LNCaP clone FGC (cell line): ENCODE measurements around the gene RAB14.

Experiments
- DNase-seq: peaks from one replicate; pipeline ENCODE4 v3.0.0-alpha.2; 2011; ENCODE audit warnings: low read depth
- H3K4me3 ChIP-seq: 2 replicates; pipeline ENCODE4 v1.5.1; 2011; ENCODE audit warnings: mild to moderate bottlenecking, low read depth, low read length, control low read depth
- TF ChIP-seq, protein P1 (sequence below): IDR thresholded peaks from 2 replicates; pipeline ENCODE4 v1.5.1; 2012; ENCODE audit warnings: mild to moderate bottlenecking; ENCODE audit not compliant: control insufficient read depth, insufficient read depth; ENCODE audit errors: extremely low read depth

RAB14 gene

DNA sequence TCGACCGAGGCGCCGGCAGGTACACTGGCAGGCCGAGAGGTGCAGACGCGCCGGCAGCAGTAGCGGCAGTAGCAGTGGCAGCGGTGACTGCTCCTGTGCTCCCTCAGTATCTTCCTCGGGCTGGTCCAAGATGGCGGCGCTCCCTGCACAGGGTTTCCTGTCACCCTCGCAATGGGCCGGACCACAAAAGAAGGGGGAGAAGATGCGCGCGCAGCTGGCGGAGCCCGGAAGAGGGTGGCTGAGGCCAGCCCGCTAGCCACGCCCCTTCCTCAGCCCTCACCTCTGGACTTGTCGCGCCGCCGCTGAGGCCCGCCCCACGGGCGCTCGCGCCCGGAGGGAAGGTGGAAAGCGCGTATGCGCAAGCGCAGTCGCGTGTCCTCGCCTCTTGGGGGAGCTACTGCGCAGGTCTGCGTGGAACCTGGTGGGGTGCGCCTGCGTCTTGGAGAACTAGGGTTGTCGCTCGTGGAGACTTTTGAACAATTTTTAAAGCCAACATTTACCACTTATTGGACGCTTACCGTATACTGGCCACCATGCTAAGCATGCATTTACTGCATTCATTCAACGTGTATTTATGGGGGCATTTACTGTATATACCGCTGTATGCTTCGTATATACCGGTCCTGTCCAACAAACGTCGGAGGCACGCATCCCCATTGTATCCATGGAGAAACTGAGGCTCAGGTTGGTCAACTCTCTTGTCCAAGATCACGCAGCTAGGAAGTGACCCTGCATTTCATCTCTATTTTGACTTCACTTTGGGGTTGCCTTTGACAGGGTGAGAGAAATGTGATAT is at the start of gene RAB14:
Gene RAB14, minus strand, starts transcription at position 132 of the 796 bp plus-strand sequence. CDS start 8,457 bp downstream, outside the sequence.
- H3K4me3 ChIP-seq, result peak within 1 kb of the TSS; percentile 84
- peak; percentile 92 for DNase-seq
- TF ChIP-seq, protein P1, sequence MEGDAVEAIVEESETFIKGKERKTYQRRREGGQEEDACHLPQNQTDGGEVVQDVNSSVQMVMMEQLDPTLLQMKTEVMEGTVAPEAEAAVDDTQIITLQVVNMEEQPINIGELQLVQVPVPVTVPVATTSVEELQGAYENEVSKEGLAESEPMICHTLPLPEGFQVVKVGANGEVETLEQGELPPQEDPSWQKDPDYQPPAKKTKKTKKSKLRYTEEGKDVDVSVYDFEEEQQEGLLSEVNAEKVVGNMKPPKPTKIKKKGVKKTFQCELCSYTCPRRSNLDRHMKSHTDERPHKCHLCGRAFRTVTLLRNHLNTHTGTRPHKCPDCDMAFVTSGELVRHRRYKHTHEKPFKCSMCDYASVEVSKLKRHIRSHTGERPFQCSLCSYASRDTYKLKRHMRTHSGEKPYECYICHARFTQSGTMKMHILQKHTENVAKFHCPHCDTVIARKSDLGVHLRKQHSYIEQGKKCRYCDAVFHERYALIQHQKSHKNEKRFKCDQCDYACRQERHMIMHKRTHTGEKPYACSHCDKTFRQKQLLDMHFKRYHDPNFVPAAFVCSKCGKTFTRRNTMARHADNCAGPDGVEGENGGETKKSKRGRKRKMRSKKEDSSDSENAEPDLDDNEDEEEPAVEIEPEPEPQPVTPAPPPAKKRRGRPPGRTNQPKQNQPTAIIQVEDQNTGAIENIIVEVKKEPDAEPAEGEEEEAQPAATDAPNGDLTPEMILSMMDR, result peak; percentile 72

DNA sequence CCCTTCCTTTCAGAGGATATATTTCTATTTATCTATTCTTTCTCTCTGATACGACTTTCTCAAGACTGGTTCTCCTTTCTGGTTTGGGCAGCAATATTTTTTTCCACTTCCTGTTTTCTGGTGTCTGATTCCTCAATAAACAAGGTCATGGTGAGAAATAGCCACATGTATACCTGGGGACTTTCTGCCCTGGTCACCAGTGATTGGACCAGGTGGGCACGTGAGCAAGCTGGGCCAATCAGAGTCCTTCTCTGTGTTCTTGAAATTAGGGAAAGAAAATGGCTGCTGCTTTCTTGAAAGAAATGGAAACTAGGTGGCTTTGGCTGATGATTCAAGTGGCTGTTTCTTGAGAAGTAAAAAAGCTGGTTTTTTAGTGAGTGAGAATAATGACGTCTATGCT is 47.9 kb upstream of the RAB14 start:
- DNase-seq, result no peak
- no peak overlapping the region for H3K4me3 ChIP-seq
- TF ChIP-seq, protein P1, result no peak

DNA sequence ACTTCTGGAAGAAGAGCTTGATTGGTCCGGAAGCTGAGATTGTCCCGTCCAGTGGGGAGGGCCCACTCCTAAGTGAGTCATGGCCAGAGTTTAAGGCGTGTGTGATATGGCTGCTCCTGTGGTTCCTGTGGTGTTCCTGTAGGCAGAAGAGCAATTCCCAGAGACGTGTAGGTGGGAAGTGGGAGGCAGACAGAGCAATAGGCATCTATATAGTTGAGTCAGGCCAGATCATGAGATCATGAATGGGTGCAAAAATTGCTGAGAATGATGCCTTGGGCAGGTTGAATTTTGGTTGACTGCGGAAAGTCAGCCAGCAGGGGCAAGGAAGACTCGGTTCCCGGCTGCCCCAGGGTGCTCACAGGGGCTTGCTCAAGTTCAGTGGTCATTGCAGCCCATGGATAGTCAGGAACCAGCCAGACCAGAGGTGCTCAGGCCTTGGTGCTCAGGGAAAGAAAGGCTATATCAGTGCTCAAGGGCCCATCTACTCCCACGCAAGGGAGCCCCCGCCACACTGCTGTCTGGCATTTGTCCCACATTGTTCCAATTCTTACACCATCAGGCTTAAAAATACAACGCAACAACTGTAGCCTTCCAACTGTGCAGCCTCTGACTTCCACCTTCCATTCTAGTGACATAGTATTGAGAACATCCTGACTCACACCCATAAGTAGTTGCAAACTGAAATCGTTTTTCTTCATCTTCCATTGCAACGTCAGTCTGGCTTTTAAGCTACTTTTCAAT is 45.3 kb upstream of the RAB14 start:
- TF ChIP-seq, protein P1, result no peak
- DNase-seq, result no peak
- H3K4me3 ChIP-seq, result no peak overlapping the region

DNA sequence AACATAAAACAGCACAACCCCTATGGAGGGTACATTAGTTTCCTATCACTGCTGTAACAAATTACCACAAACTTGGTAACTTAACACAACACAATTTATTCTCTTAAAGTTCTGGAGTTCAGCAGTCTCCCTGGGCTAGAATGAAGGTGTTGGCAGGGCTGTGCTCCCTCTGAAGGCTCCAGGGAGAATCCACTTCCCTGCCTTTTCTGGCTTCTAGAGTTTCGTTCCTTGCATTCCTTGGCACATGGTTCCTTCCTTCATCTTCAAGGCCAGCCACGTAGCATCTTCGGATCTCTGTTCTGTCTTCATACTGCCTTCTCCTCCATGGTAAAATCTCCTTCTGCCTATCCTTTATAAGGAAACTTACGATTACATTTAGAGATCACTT is 41.3 kb upstream of the RAB14 start:
- DNase-seq, result no peak
- no peak overlapping the region for H3K4me3 ChIP-seq
- TF ChIP-seq, protein P1, result no peak

DNA sequence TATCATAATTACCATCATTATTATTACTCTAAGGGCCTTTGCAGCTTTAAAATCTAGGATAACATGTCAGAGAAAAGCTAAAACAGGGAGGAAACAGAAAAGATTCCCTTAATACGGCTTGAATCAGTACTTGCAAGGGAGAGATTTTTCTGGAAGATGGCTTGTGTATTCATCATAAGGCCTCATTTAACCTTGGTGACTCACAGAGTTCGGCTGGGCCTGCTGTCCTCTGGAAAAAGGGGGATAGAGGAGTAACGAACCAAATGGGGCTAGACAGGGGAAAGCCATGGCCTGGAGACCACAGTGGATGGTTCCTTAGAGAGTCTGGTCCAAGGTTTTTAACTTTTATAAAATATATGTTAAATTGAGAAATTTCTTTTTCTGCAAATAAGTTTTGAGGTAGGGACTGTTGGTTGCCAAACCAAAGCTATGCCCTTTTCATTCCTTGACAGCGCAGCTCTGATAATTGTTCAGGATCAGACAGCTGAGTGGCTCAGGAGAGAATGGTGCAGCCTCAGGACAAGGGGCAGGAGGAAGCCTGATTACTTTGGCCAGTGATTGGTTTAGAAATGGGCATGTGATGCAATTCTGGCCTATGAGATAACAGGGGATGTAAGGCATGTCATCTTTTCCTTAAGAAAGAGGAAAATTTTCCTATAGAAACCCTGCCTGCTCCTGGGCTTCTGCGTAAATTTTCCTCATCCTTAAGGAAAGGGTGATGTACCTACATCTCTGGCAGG is 40.7 kb upstream of the RAB14 start:
- no peak for DNase-seq
- H3K4me3 ChIP-seq, result no peak overlapping the region
- TF ChIP-seq, protein P1, result no peak

DNA sequence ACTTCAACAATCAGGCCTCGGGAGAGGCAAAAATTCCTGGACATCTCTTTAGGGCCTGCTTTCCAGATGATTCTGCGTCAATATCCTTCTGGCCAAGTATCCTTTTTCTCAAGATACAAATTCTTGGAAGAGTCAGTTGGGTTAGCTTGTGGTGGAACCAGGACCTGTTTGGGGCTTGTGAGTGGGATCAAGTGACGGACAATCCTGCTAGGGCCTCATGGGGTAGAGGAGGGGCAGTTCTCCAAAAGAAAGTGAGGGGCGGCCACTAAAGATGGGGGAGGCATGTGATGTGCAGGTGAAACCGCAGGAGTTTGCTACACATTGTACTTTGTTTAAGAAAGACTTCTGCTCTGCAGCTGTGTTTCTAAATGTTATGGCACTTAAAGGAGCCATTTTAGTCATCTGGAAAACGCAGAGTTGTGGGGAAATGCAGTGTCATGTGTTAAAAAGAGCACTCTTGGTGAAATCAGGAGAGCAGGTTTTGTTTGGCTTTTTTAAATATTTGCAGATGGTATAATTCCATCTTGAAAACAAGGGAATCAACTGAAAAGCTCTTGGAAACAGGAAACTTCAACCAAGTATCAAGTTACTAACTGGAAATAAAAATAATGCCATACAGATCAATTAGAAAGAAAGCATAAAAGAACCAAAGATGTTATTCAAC is 38.9 kb upstream of the RAB14 start:
- no peak for DNase-seq
- TF ChIP-seq, protein P1, result no peak
- H3K4me3 ChIP-seq, result no peak overlapping the region
